HG02610 (cell line): Measurements from ENCODE around the gene MAB21L4.

ENCODE experiments used
- ATAC-seq: cut with Tn5 transposase; IDR thresholded peaks from one replicate; pipeline ENCODE4 v1.9.1; 2021; ENCODE audit warnings: mild to moderate bottlenecking, moderate library complexity; ENCODE audit not compliant: unreplicated experiment

The MAB21L4 gene

DNA sequence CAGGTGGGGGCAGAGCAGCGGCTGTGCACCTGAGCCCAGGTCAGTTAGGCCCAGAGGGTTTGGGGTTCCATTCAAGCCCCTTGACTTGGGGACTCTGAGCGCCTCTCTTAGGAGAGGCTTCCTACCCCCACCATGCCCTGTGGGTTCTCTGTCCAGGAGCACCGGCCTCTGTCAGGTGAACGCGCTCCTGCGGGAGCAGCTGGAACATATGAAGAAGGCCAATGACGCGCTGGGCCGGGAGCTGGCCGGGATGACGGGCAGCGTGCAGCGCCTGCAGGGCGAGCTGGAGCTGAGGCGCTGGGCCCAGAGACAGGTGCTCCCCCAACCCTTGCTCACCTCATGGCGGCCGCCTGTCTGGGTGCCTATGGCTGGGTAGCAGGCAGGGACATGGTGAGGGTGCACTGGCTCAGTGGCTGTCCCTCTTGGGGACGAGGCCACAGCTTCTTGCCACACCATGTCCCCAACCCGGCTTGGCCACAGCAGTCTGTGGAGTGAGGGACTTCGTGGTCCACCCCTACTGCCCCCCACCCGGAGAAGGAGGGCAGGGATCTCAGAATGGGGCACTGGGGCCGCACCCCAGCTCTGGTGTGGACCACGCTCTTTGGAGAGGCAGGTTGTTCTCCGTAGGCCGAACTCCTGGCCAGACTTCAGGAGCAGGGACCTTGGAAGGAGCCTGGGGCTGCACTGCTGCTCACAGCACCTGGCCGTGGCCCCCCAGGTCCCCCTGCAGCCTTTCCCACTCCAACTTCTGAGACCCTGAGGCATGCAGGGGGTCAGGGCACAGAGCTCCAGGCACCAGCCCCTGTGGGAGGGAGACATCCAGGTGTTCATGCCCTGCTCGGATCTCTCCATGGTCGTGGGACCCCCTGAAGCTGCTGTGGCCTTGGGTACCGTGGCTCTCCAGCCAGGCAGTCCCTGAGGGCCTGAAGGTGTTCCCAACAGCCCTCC lies 29.9 kb upstream of the MAB21L4 start:
- no peak for ATAC-seq

DNA sequence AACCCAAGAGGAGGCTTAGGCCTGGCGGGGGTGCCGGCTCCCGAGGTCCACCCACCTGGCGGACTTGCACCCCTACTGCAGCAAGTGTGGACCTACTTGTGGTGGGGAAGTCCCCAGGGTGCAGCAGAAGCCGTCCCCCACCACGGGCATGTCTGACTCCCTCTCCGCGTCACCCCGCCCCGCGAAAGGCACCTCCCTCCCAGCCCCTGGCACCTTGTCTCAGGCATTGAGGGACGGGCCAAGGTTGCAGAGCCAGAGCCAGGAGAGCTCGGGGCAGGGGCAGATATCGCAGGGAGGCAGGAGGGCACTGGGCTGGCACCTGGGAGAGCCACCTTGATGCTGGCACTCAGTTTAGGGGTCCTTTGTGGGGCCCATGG lies 29.2 kb upstream of the MAB21L4 start:
- no peak for ATAC-seq

DNA sequence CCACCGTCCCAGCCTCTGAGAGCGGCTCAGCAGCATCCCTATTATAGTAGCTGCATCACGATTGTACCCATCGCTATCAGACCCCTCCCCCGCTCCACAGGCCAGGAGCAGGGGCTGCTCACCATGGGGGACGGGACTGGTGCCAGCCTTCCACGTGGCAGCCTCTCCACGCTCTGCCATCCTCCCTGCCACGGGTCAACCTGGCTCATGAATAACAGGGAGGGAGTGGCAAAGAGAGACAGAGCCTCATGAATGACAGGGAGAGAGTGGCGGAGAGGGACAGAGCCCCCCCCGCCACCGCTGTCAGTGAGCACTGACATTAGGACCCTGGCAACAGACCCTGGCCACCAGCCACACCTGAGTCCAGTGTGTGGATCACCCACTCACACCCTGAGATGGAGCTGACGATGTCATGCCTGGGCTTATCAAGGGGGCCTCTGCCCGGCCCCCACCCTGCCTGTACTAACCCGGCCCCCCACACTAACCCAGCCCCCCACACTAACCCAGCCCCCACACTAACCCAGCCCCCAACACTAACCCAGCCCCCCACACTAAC lies 27.1 kb upstream of the MAB21L4 start:
- ATAC-seq = no peak

DNA sequence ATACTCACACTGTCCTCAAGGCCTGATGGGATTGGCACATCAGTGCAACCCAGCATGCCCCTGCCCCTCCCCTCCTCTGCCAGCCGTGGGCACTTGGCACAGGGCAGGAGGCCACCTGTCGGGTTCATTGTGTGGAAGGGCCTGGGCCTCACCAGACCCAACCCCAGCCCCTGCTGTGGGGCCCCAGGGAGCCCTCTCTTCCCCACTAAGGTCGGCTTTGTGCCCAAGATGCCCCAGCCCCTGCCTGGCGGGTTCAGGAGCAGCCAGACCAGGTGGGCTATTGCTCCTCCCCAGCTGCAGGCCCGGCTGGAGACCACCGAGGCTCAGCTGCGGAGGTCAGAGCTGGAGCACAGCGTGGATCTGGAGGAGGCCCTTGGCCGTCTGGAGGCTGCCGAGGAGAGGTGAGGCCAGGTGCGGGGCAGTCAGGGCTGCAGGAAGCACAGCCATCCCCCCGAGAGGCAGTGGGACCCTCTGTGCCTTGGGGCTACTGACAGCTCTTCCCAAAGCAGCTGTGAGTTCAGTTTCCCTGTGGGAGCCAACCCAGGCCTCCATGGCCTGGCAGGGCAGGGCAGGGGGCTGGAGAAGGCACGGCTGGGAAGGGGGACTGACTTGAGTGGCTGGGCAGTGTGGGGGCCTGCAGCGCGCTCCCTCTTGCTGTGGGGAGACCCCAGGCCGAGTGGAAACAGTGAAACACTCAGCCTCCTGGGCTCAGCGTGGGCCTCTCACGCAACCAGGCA lies 26.5 kb upstream of the MAB21L4 start:
- no peak for ATAC-seq

DNA sequence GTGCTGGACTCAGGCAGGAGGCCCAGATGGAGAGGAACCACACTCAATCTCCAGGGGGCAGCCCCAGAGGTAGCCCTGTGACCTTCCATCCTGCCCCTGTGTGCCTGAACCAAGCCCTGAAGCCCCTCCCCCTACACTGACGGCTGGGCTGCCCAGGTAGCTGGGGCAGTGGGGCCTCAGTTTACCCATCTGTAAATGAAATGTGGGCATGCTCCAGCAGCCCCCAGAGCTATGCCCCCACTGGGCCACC lies 26.0 kb upstream of the MAB21L4 start:
- ATAC-seq = no peak

DNA sequence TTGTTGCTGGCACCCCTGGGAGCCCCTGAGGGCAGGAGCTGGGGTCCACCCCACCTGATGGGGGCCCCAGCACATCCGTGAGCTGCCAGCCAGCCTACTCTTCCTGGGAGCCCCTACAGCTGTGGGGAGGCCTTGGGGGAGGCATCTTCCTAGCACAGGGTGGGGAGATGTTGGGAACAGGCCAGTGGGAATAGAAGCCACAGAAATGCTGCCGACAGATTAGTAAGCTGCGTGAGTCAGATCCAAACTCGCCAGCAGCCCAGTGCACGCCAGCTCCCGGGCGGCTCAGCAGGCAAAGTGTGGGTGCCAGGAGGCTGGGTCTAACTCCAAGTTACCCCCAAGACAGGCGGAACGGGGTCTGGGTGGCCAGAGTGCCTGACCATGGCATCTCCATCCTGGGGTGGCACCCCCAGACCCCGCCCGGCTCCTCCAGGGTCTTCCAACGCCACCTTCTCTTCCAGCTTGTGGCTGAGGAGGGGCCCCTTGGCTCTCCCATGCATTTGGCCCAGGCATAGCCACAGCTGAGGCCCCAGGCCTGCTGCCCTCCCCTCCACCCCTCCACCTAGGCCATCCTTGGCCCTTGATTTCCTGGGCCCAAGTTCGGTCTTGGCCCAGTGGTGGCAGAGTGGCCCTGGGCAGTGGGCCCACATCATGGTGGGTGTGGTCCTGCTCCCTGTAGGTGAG lies 25.5 kb upstream of the MAB21L4 start:
- no peak for ATAC-seq

DNA sequence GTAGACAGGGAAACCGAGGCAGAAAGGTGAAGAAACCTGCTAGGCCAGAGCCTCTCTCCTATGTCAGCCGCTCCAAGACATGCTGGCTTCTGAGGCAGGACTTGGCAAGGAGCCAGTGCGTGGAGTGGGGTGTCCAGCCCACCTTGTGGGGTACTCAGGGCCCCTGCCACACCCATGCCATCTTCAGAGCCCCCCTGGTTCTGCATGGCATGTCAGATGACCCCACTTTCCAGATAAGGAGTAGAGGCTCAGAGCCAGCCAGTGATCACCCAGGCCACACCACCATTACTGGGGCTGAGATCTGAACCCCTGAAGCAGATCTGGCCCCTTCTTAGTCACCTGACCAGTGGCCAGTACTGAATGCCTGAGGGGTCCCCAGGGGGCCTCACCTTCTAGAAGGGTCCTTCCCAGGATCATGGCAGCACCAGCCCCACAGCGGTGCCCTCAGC lies 24.9 kb upstream of the MAB21L4 start:
- ATAC-seq = no peak

DNA sequence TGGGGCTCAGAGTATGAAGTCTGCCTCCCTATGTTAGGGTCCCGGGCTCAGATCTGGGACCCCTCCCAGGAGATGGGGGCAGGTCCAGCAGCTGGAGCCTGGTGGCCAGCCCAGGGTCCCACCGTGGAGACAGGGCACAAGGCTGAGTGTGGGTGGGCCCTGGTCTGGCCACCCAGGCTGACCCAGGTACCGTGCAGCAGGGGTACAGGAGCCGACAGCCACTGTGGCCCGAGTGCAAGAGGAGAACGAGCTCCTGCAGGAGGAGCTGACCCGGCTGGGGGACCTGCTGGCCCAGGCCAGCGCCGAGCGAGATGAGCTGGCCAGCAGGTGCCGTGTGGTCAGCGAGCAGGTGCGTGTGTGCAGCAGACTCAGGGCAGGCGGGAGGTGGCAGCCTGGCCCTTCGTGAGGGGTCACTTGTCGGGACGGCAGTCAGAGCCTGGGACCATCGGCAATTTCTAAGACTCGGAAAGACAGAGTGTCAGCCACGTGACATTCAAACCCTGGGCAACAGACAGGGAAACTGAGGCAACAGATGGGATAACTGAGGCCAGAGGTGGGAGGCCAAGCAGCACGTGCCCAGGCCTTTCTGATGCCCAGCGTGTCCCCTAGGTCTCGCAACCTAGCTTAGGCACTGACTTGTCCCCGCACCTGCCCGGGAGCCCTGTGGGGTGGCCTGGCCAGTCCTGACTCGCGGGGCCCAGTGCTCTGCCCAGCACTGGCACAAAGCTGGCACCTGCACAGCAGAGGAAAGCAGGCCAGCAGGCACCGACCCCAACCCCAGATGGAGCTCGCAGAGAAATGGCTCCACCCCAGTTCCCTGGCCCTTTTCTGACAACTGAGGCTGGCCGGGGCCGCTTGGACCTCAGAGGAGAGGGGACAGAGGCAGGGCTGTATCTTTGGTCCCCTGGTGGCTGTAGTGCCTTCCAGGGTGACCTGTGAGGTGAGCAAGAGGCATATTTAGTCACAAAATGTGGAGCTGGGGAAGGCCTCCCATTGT lies 24.1 kb upstream of the MAB21L4 start:
- ATAC-seq = no peak

DNA sequence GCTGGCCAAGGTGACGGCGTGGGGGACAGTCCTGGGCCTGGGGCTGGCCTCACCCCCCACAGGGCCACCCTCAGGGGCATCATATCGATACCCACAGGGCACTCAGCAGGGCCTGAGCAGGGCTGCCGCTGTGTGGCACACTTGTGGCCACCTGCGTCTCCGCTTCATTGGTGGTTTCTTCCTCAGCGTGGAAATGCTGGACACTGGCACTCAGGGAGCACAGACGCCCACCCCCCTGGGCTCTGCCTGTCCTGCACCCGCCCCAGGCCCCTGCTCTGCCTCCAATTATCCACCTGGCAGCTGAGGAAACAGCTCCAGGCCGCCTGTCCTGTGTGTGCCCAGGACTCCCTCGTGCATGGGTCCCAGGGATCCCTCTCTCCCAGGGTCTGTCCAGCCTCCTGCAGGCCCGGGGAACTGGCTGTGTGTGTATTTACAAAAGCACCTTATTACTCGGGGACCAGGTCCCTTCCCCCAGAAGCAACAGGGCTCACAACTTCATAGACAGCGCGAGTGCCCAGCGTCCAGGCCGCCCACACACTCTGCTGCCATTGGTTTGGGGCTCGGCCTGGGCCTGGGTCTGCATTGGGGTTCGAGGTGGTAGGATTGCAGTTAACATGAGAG lies 23.3 kb upstream of the MAB21L4 start:
- ATAC-seq = no peak

DNA sequence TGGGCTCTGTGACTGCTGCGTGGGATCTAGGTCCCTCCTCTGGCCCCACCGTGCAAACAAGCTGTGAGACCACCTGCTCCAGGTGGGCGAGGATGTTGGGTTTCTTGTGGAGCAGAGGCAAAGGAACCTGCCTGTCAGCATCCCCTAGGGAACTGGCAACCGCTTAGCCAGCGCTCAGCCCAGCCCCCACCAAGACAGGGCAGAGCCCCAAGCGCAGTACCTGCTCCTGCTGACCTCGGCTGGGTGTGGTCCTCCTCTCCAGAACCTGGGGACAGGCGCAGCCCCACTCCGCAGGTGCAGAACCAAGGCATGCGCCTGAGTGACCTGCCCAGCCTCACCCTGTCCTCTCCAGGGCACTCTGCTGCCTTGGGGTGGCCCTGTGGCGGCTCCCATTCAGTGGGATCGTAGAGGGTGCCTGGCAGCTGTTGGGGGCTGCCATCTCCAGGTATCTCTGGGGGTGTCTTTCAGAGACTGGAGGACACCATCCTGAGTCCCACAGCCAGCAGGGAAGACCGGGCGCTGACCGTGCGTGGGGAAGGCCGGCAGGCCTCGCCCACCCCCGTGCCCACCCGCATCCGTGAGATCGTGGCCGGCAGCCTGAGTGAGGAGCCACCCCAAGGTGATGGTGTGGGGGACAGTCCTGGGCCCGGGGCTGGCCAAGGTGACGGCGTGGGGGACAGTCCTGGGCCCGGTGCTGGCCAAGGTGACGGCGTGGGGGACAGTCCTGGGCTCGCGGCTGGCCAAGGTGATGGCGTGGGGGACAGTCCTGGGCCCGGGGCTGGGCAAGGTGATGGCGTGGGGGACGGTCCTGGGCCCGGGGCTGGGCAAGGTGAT lies 22.5 kb upstream of the MAB21L4 start:
- ATAC-seq = no peak

DNA sequence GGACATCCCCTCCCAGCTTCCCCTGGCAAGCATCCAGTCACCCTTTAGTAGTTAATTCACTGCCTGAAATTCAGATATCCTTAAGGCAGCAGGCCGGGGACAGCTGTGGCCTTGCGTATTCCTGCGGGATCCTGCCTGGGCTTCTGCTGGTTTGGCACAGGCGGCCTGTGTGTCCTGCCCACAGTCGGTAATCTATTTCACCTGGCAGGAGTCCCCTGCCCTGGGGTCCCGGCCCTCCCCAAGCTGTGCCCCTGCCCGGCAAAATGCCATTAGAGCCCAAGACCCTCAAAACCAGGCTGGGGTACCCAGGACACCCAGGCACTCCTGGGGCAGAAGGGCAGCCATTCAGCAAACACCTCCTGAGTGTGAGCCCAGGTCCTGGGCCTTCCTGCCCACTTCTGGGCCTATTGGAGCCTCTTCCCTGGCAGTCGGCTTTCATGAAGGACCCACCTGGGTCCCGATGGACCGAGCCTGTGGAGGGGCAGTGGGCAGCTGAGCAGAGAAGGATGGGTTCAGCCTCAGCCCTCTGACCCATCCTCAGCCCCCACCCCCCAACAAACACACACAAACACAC lies 21.8 kb upstream of the MAB21L4 start:
- no peak for ATAC-seq

DNA sequence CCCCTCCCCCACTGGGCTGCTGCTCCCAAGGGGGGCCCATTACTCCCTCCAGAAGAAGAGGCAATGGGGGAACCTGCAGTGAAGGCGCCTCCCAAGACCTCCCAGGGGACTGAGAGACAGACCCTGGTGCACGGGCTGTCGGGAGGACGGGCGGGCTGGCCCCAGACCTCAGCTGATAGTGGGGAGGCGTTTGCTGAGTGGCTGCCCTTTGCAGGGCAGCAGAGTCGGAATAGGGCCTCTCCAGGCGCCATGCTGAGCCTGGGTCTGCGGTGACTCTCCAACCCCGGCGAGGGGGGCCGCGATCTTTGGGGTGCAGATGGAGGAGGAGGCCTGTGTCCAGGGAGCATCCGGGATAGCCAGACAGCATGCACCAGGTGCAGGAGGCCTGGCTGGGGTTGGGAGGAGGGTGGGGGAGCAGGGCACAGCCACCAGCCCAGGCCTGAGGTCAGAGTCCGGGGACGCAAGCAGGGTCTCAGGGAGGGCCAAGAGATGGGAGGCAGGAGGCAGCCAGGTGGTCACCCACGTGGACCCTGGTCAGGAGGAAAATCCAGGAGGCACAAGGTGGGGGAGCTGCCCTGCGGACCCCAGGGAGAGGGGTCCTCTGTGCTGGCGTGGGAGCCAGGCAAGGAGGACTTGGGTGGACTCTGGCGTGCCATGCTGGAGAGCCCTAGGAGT lies 21.2 kb upstream of the MAB21L4 start:
- ATAC-seq = no peak

DNA sequence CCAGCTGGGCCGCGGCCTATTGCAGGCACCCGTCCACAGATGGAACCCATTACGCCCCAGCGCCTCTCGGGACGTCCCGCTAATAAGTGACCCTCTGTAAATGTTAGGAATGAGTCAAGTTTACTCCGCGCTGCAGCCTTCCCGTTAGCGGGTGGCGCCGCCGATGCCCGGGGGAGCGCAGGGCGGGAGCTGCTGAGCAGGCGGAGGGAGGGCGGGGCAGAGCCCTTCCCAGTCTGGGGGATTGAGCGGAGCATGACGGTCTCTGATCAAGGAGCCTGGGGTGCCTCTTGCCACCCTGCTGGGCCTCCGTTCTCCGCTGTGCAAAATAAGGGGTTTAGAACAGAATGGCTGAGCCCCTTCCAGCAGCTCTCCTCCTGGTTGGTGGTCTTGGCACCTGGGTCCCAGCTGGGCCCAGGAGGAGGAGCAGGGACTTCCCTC lies 20.6 kb upstream of the MAB21L4 start:
- no peak for ATAC-seq

DNA sequence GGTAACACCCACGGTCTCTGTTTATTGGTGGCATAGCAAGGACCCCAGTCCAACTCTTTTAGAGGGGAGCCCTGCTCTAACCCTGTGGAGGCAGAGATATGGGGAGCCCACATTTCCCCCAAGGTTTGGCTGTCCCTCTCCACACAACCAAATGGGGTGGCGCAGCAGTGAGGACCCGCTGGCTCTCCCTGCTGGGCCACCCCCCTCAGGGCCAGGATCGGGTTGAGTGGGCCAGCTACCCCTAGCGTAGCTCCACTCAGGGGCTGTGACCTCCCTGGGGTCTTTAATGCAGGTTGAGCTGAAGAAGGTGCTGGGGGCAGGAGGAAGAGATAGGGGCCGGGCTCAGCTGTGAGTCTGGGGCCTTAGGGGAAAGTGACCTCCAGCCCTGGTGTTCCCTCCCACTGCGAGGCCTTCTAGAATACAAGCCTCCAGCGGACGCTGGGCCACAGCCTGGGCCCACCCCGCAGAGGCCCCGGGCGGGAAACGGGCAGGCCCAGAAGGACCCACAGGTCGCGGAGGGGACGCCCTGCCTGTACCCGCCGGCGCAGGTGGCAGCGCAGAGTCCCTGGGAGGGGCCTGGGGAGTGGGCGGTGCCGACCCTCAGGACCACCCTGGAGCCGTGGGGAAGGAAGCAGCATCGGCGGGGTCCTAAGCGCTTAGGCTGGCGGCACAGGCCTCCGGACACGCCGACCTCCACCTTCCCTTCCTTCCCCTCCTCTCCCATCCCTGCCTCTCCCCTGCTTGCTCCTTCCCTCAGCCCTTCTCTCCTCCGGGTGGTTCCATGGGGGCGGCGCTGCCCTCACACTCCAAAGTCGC lies 19.8 kb upstream of the MAB21L4 start:
- no peak for ATAC-seq

DNA sequence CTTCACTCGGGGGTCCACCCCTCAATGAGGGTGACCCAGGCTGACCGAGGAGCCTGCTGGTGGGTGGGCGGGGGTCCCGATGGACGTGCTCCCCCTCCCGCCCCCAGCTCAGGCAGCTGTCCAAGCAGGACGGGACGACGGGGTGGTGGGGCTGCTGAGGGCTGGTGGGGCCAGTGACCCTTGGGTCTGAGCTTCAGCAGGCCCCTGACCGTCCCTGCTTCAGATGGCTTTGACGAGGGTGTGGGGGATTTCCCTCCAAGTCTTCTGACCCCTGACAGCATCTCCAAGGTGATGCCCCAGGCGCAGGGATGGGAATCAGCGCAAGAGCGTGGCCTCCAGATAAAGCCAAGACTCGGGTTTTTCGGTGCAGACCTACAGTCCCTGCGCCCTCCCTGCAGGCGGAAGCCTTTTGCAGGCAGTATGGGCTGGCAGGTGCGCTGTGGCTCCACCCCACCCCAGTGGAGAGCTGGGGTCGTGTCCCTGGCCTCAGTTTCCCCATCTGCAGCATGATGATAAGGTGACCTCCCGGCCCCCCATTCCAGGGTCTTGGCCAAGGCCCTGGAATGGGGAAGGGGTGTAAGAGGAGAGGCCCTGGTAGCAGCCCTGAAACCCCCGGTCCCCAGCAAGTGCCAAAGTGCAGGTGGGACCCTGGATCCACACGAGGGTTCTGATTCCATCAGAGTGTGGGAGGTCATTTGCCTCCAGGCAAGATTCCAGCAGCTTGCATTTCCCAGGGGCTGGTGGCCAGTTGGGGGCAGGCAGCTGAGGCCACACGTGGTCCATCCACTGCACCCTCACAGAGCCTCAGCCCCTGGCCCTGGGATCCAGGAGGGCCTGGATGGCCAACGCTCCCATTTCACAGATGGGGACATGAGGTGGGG lies 18.9 kb upstream of the MAB21L4 start:
- no peak for ATAC-seq
